ENCODE data around the gene FMO2.

Gene FMO2

GRCh38 chr1:171245458-171246064, 60.5 kb downstream of the FMO2 start:
- Histone ChIP-seq H3K23ac (ENCODE audit: low read depth, low read length, poor library complexity) (no peak overlapping the region), H3K27ac (replicated peaks; ENCODE audit: low read length) (no peak overlapping the region), H3K14ac (ENCODE audit: low read length) (no peak overlapping the region), H3K4ac (ENCODE audit: low read length) (no peak overlapping the region), H3K4me1 (ENCODE audit: control insufficient read depth in 2 of 2, insufficient read depth in 1 of 2, low read depth in 1 of 2, low read length in 2 of 2) (no peaks in the 10 kb centered on the region), H3K18ac (ENCODE audit: low read length) (no peak overlapping the region), H4K8ac (ENCODE audit: low read depth, low read length) (no peak overlapping the region), H2BK15ac (ENCODE audit: low read length) (no peak overlapping the region), H2AFZ (ENCODE audit: low read length) (no peak overlapping the region), H3K4me2 (ENCODE audit: insufficient read depth, low read length, poor library complexity, severe bottlenecking) (no peak overlapping the region), H3K27me3 (ENCODE audit: control insufficient read depth in 3 of 3, insufficient read depth in 3 of 3, low read depth in 1 of 3, low read length in 3 of 3) (peaks cover 0 to 21% (median 0%) of the 10 kb centered on the region in 3 experiments), H3K79me1 (ENCODE audit: low read depth, low read length) (no peaks in the 10 kb centered on the region), H2BK12ac (ENCODE audit: low read length) (no peak overlapping the region), H4K91ac (ENCODE audit: low read depth, low read length, poor library complexity) (no peak overlapping the region), H2AK5ac (ENCODE audit: low read depth, low read length) (no peak overlapping the region), H2BK5ac (ENCODE audit: low read length) (no peak overlapping the region), H3K9ac (ENCODE audit: low read depth, low read length, poor library complexity) (no peak overlapping the region), H3K9me3 (replicated peaks in 1 of 2; ENCODE audit: control insufficient read depth in 2 of 2, insufficient read depth in 1 of 2, low read depth in 1 of 2, low read length in 2 of 2) (no peaks in the 10 kb centered on the region), H2BK120ac (ENCODE audit: low read depth, low read length) (no peak overlapping the region), H3K36me3 (replicated peaks in 1 of 2; ENCODE audit: control insufficient read depth in 2 of 2, insufficient read depth in 2 of 2, low read length in 2 of 2) (no peaks in the 10 kb centered on the region), H3K4me3 (ENCODE audit: low read length in 2 of 2) (no peak overlapping the region)
- WGBS, 2 donors (ENCODE audit: extremely low coverage in 2 of 2, insufficient read length in 2 of 2, insufficient replicate concordance in 1 of 2), result no CpG with 5 or more reads among the region's 6 CpGs
- DNase-seq (ENCODE audit: low spot score), result peak; percentile 30

- Histone ChIP-seq H2AFZ (ENCODE audit: low read length) (no peak overlapping the region), H2BK12ac (ENCODE audit: low read length) (no peak overlapping the region), H3K36me3 (replicated peaks in 1 of 2; ENCODE audit: control insufficient read depth in 2 of 2, insufficient read depth in 2 of 2, low read length in 2 of 2) (no peaks in the 10 kb centered on the region), H2BK15ac (ENCODE audit: low read length) (no peak overlapping the region), H3K23ac (ENCODE audit: low read depth, low read length, poor library complexity) (no peak overlapping the region), H3K9ac (ENCODE audit: low read depth, low read length, poor library complexity) (no peak overlapping the region), H3K9me3 (replicated peaks in 1 of 2; ENCODE audit: control insufficient read depth in 2 of 2, insufficient read depth in 1 of 2, low read depth in 1 of 2, low read length in 2 of 2) (no peaks in the 10 kb centered on the region), H2AK5ac (ENCODE audit: low read depth, low read length) (no peak overlapping the region), H3K79me1 (ENCODE audit: low read depth, low read length) (no peaks in the 10 kb centered on the region), H3K4me2 (ENCODE audit: insufficient read depth, low read length, poor library complexity, severe bottlenecking) (no peak overlapping the region), H4K8ac (ENCODE audit: low read depth, low read length) (no peak overlapping the region), H3K27me3 (ENCODE audit: control insufficient read depth in 3 of 3, insufficient read depth in 3 of 3, low read depth in 1 of 3, low read length in 3 of 3) (peaks cover 0 to 35% (median 0%) of the 10 kb centered on the region in 3 experiments), H3K4ac (ENCODE audit: low read length) (no peak overlapping the region), H2BK5ac (ENCODE audit: low read length) (no peak overlapping the region), H4K91ac (ENCODE audit: low read depth, low read length, poor library complexity) (no peak overlapping the region), H3K27ac (replicated peaks; ENCODE audit: low read length) (no peak overlapping the region), H3K14ac (ENCODE audit: low read length) (no peak overlapping the region), H3K18ac (ENCODE audit: low read length) (no peak overlapping the region), H2BK120ac (ENCODE audit: low read depth, low read length) (no peak overlapping the region), H3K4me3 (ENCODE audit: low read length in 2 of 2) (no peak overlapping the region), H3K4me1 (ENCODE audit: control insufficient read depth in 2 of 2, insufficient read depth in 1 of 2, low read depth in 1 of 2, low read length in 2 of 2) (no peaks in the 10 kb centered on the region)
- no peak for DNase-seq (ENCODE audit: low spot score)
- WGBS, 2 donors (ENCODE audit: extremely low coverage in 2 of 2, insufficient read length in 2 of 2, insufficient replicate concordance in 1 of 2), result no CpG with 5 or more reads among the region's 4 CpGs
Measured at GRCh38 chr1:171247501-171247900, 62.4 kb downstream of the FMO2 start.

GRCh38 chr1:171248302-171248701, 63.2 kb downstream of the FMO2 start, which contains the start of gene FMO1:
Gene FMO1 (plus strand): TSS chr1:171248494. CDS start chr1:171258088, 9,594 bp downstream.
- Histone ChIP-seq H4K91ac (ENCODE audit: low read depth, low read length, poor library complexity) (no peak within 1 kb of the TSS), H3K18ac (ENCODE audit: low read length) (no peak within 1 kb of the TSS), H3K27ac (replicated peaks; ENCODE audit: low read length) (no peak within 1 kb of the TSS), H4K8ac (ENCODE audit: low read depth, low read length) (no peak within 1 kb of the TSS), H2BK15ac (ENCODE audit: low read length) (no peak within 1 kb of the TSS), H3K79me1 (ENCODE audit: low read depth, low read length) (no peaks in the 10 kb centered on the region), H2BK5ac (ENCODE audit: low read length) (no peak within 1 kb of the TSS), H3K9me3 (replicated peaks in 1 of 2; ENCODE audit: control insufficient read depth in 2 of 2, insufficient read depth in 1 of 2, low read depth in 1 of 2, low read length in 2 of 2) (no peaks in the 10 kb centered on the region), H2BK120ac (ENCODE audit: low read depth, low read length) (no peak within 1 kb of the TSS), H3K4me1 (ENCODE audit: control insufficient read depth in 2 of 2, insufficient read depth in 1 of 2, low read depth in 1 of 2, low read length in 2 of 2) (no peaks in the 10 kb centered on the region), H3K36me3 (replicated peaks in 1 of 2; ENCODE audit: control insufficient read depth in 2 of 2, insufficient read depth in 2 of 2, low read length in 2 of 2) (no peaks in the 10 kb centered on the region), H3K27me3 (ENCODE audit: control insufficient read depth in 3 of 3, insufficient read depth in 3 of 3, low read depth in 1 of 3, low read length in 3 of 3) (peaks cover 0 to 35% (median 0%) of the 10 kb centered on the region in 3 experiments), H3K23ac (ENCODE audit: low read depth, low read length, poor library complexity) (no peak within 1 kb of the TSS), H2BK12ac (ENCODE audit: low read length) (no peak within 1 kb of the TSS), H2AK5ac (ENCODE audit: low read depth, low read length) (no peak within 1 kb of the TSS), H2AFZ (ENCODE audit: low read length) (no peak within 1 kb of the TSS), H3K9ac (ENCODE audit: low read depth, low read length, poor library complexity) (no peak within 1 kb of the TSS), H3K4me2 (ENCODE audit: insufficient read depth, low read length, poor library complexity, severe bottlenecking) (no peak within 1 kb of the TSS), H3K14ac (ENCODE audit: low read length) (no peak within 1 kb of the TSS), H3K4ac (ENCODE audit: low read length) (no peak within 1 kb of the TSS), H3K4me3 (ENCODE audit: low read length in 2 of 2) (no peak within 1 kb of the TSS)
- DNase-seq (ENCODE audit: low spot score), result no peak
- WGBS, 2 donors (ENCODE audit: extremely low coverage in 2 of 2, insufficient read length in 2 of 2, insufficient replicate concordance in 1 of 2), result no CpG with 5 or more reads among the region's 4 CpGs

GRCh38 chr1:171248841-171249240, 63.7 kb downstream of the FMO2 start:
- no peaks in the 10 kb centered on the region for H3K4me1 ChIP-seq (ENCODE audit: control insufficient read depth in 2 of 2, insufficient read depth in 1 of 2, low read depth in 1 of 2, low read length in 2 of 2)
- H4K91ac ChIP-seq (ENCODE audit: low read depth, low read length, poor library complexity), result no peak overlapping the region
- no peak overlapping the region for H2AK5ac ChIP-seq (ENCODE audit: low read depth, low read length)
- no peak overlapping the region for H3K14ac ChIP-seq (ENCODE audit: low read length)
- peaks cover 0 to 35% (median 0%) of the 10 kb centered on the region in 3 experiments for H3K27me3 ChIP-seq (ENCODE audit: control insufficient read depth in 3 of 3, insufficient read depth in 3 of 3, low read depth in 1 of 3, low read length in 3 of 3)
- no peak overlapping the region for H3K4me2 ChIP-seq (ENCODE audit: insufficient read depth, low read length, poor library complexity, severe bottlenecking)
- H3K23ac ChIP-seq (ENCODE audit: low read depth, low read length, poor library complexity), result no peak overlapping the region
- H3K79me1 ChIP-seq (ENCODE audit: low read depth, low read length), result no peaks in the 10 kb centered on the region
- H2BK15ac ChIP-seq (ENCODE audit: low read length), result no peak overlapping the region
- no peaks in the 10 kb centered on the region for H3K9me3 ChIP-seq (replicated peaks in 1 of 2; ENCODE audit: control insufficient read depth in 2 of 2, insufficient read depth in 1 of 2, low read depth in 1 of 2, low read length in 2 of 2)
- no peak overlapping the region for H3K4ac ChIP-seq (ENCODE audit: low read length)
- no peak overlapping the region for H2AFZ ChIP-seq (ENCODE audit: low read length)
- no peak overlapping the region for H3K27ac ChIP-seq (replicated peaks; ENCODE audit: low read length)
- H3K18ac ChIP-seq (ENCODE audit: low read length), result no peak overlapping the region
- no peak overlapping the region for H3K4me3 ChIP-seq (ENCODE audit: low read length in 2 of 2)
- H2BK12ac ChIP-seq (ENCODE audit: low read length), result no peak overlapping the region
- H3K9ac ChIP-seq (ENCODE audit: low read depth, low read length, poor library complexity), result no peak overlapping the region
- WGBS, 2 donors (ENCODE audit: extremely low coverage in 2 of 2, insufficient read length in 2 of 2, insufficient replicate concordance in 1 of 2), result no CpG with 5 or more reads among the region's 1 CpG
- H2BK5ac ChIP-seq (ENCODE audit: low read length), result no peak overlapping the region
- no peak overlapping the region for H4K8ac ChIP-seq (ENCODE audit: low read depth, low read length)
- H2BK120ac ChIP-seq (ENCODE audit: low read depth, low read length), result no peak overlapping the region
- no peaks in the 10 kb centered on the region for H3K36me3 ChIP-seq (replicated peaks in 1 of 2; ENCODE audit: control insufficient read depth in 2 of 2, insufficient read depth in 2 of 2, low read length in 2 of 2)
- no peak for DNase-seq (ENCODE audit: low spot score)
